CD14-positive monocyte (primary cell): ENCODE results near the gene TNFAIP8L2. TPM values are rescaled to one million over a fixed set of nuclear protein-coding genes. Genes with fewer than 3 reads are reported as not detected.

Experiments
- DNase-seq, 3 donors: peaks; one replicate each; pipeline ENCODE4 v3.0.0-alpha.2; 2011 to 2022
- H2AFZ ChIP-seq: 2 replicates; pipeline ENCODE4 v1.6.0; 2012; ENCODE audit warnings: mild to moderate bottlenecking, low read depth, low read length, inconsistent platforms; ENCODE audit not compliant: insufficient read depth, poor library complexity, severe bottlenecking
- H3K27ac ChIP-seq, 2 donors: 1 replicate in 1 of 2; 2 replicates in 1 of 2; pipeline ENCODE4 v1.5.1; 2012 to 2013; ENCODE audit warnings: low read length in 2 of 2, control low read depth in 1 of 2, inconsistent platforms in 1 of 2, low read depth in 1 of 2, mild to moderate bottlenecking in 1 of 2
- H3K27me3 ChIP-seq, 2 donors: one replicate each; pipeline versions ENCODE4 v1.6.0 to v1.6.1; 2011 to 2013; ENCODE audit warnings: low read length in 2 of 2; ENCODE audit not compliant: control insufficient read depth in 2 of 2, insufficient read depth in 2 of 2
- H3K36me3 ChIP-seq, 2 donors: replicated peaks in 1 of 2; 1 replicate in 1 of 2; 2 replicates in 1 of 2; pipeline versions ENCODE4 v1.5.1 to v1.6.1; 2012 to 2013; ENCODE audit warnings: low read length in 2 of 2, control low read depth in 1 of 2, inconsistent platforms in 1 of 2, mild to moderate bottlenecking in 1 of 2; ENCODE audit not compliant: insufficient read depth in 2 of 2, control insufficient read depth in 1 of 2
- H3K4me1 ChIP-seq, 2 donors: 1 replicate in 1 of 2; 2 replicates in 1 of 2; pipeline versions ENCODE4 v1.5.1 to v1.6.1; 2012 to 2013; ENCODE audit warnings: low read length in 2 of 2, control low read depth in 1 of 2, inconsistent platforms in 1 of 2, mild to moderate bottlenecking in 1 of 2, moderate library complexity in 1 of 2; ENCODE audit not compliant: insufficient read depth in 2 of 2, control insufficient read depth in 1 of 2
- H3K4me2 ChIP-seq: replicated peaks from 2 replicates; pipeline ENCODE3; 2012; ENCODE audit warnings: low read length, moderate library complexity, mild to moderate bottlenecking; ENCODE audit not compliant: poor library complexity, severe bottlenecking; ENCODE audit errors: extremely low read depth
- H3K4me3 ChIP-seq, 3 experiments: fragments of 200-600 bp in 1 of 3; sonication (generic) in 1 of 3; replicated peaks in 1 of 3; 1 replicate in 2 of 3; 2 replicates in 1 of 3; pipeline ENCODE4 v1.5.1; 2011 to 2013; ENCODE audit warnings: low read length in 3 of 3, mild to moderate bottlenecking in 3 of 3, control low read depth in 2 of 3, low read depth in 2 of 3, inconsistent platforms in 1 of 3, moderate library complexity in 1 of 3
- H3K79me2 ChIP-seq: 2 replicates; pipeline ENCODE4 v1.6.0; 2012; ENCODE audit warnings: mild to moderate bottlenecking, control low read depth, inconsistent platforms, low read length, moderate library complexity; ENCODE audit not compliant: insufficient read depth
- H3K9ac ChIP-seq: 2 replicates; pipeline ENCODE4 v1.6.0; 2017; ENCODE audit warnings: low read length, mild to moderate bottlenecking; ENCODE audit not compliant: insufficient read depth, poor library complexity, severe bottlenecking
- H3K9me3 ChIP-seq, 2 donors: replicated peaks in 1 of 2; 1 replicate in 1 of 2; 2 replicates in 1 of 2; pipeline versions ENCODE4 v1.5.1 to v1.6.1; 2012 to 2013; ENCODE audit warnings: low read length in 2 of 2, control low read depth in 1 of 2; ENCODE audit not compliant: control insufficient read depth in 1 of 2, insufficient read depth in 1 of 2
- H4K20me1 ChIP-seq: 2 replicates; pipeline ENCODE4 v1.6.0; 2012; ENCODE audit warnings: mild to moderate bottlenecking, low read length, control low read depth, moderate library complexity; ENCODE audit not compliant: insufficient read depth
- H3K27ac Mint-ChIP-seq, 7 donors: one replicate each; pipeline ENCODE4 v1.8.0; 2020; ENCODE audit warnings: mild to moderate bottlenecking in 7 of 7, mixed read lengths in 7 of 7, moderate library complexity in 6 of 7, inconsistent platforms in 2 of 7
- H3K27me3 Mint-ChIP-seq, 3 donors: one replicate each; pipeline ENCODE4 v1.8.0; 2021 to 2022; ENCODE audit warnings: low read depth in 3 of 3, mild to moderate bottlenecking in 3 of 3, mixed read lengths in 3 of 3, moderate library complexity in 3 of 3, inconsistent platforms in 1 of 3
- H3K36me3 Mint-ChIP-seq, 2 donors: one replicate each; pipeline ENCODE4 v1.8.0; 2020; ENCODE audit warnings: mixed read lengths in 2 of 2, inconsistent platforms in 1 of 2, mild to moderate bottlenecking in 1 of 2
- H3K4me1 Mint-ChIP-seq: one replicate; pipeline ENCODE4 v1.8.0; 2020; ENCODE audit warnings: mild to moderate bottlenecking, mixed read lengths
- H3K4me3 Mint-ChIP-seq, 2 donors: one replicate each; pipeline ENCODE4 v1.8.0; 2020; ENCODE audit warnings: mild to moderate bottlenecking in 2 of 2, mixed read lengths in 2 of 2, moderate library complexity in 1 of 2
- H3K9me3 Mint-ChIP-seq, 7 donors: one replicate each; pipeline ENCODE4 v1.8.0; 2020 to 2022; ENCODE audit warnings: mixed read lengths in 7 of 7, mild to moderate bottlenecking in 6 of 7, moderate library complexity in 6 of 7, inconsistent platforms in 2 of 7
- WGBS: methylation state at CpG from one replicate; pipeline ENCODE4 v1.1.5; 2013; ENCODE audit warnings: missing lambda C conversion rate; ENCODE audit not compliant: insufficient coverage; 5-methylcytosine and 5-hydroxymethylcytosine counted together
- intact Hi-C, 2 donors: fragments of 100-400 bp; cut with micrococcal nuclease; formaldehyde crosslinking; loops; one replicate each; pipeline versions ENCODE4 v1.15.0 to v1.15.1; 2023
- polyA plus RNA-seq, 3 donors: library from polyadenylated mRNA; depleted of rRNA in 1 of 3; unstranded in 2 of 3; stranded (reverse) in 1 of 3; fragments of 300-500 nt in 2 of 3; fragments of >200 nt in 1 of 3; fragmentation: Illumina TruSeq in 2 of 3; gene quantifications; 1 replicate in 2 of 3; 2 replicates in 1 of 3; pipeline ENCODE4 v1.2.3, GENCODE V29; 2012 to 2021
- TF ChIP-seq, protein P1 (sequence below): fragments of 200-600 bp; IDR thresholded peaks from one replicate; pipeline ENCODE4 v1.8.0; 2022; ENCODE audit warnings: antibody characterized with exemption, mild to moderate bottlenecking

The TNFAIP8L2 gene
- polyA plus RNA-seq, 3 donors, result 50.3 to 104 (median 103) TPM

DNA sequence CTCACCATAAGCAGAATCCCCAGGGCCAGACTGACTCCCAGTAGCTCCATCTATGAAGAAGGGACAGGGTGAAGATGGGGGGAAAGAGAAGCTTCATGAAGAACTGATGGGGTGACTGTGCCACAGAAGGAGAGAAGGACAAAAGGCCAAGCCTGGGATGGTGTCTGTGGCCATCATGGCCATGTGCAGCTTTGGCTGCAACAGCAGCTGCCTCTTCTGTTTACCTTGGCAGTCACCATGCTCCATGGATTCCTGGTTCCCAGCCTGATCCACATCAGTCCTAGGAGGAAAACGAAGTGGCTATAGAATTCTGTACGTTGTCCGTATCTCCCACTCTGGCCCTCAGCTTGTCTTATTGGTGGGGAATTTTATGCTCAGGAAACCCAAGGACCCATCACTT is 22.1 kb upstream of the TNFAIP8L2 start:
- Histone ChIP-seq H3K4me1 (peaks cover 14 to 16% of the 10 kb centered on the region in 2 donors), H2AFZ (no peak overlapping the region), H3K36me3 (no peaks in the 10 kb centered on the region), H3K27me3 (peaks cover 0 to 8% of the 10 kb centered on the region in 2 donors), H3K9ac (no peak overlapping the region), H3K79me2 (no peaks in the 10 kb centered on the region), H3K4me3 (no peak overlapping the region), H3K27ac (no peak overlapping the region), H3K9me3 (no peaks in the 10 kb centered on the region), H4K20me1 (no peaks in the 10 kb centered on the region), H3K4me2 (no peak overlapping the region)
- intact Hi-C loops, result no loop called here
- H3K27me3 Mint-ChIP-seq, result peaks cover 10 to 19% (median 12%) of the 10 kb centered on the region in 3 donors
- H3K4me3 Mint-ChIP-seq, result no peak overlapping the region
- TF ChIP-seq, protein P1, sequence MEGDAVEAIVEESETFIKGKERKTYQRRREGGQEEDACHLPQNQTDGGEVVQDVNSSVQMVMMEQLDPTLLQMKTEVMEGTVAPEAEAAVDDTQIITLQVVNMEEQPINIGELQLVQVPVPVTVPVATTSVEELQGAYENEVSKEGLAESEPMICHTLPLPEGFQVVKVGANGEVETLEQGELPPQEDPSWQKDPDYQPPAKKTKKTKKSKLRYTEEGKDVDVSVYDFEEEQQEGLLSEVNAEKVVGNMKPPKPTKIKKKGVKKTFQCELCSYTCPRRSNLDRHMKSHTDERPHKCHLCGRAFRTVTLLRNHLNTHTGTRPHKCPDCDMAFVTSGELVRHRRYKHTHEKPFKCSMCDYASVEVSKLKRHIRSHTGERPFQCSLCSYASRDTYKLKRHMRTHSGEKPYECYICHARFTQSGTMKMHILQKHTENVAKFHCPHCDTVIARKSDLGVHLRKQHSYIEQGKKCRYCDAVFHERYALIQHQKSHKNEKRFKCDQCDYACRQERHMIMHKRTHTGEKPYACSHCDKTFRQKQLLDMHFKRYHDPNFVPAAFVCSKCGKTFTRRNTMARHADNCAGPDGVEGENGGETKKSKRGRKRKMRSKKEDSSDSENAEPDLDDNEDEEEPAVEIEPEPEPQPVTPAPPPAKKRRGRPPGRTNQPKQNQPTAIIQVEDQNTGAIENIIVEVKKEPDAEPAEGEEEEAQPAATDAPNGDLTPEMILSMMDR, result no peak
- DNase-seq, result no peak
- H3K36me3 Mint-ChIP-seq, result no peaks in the 10 kb centered on the region
- no CpG with 5 or more reads among the region's 3 CpGs for WGBS
- H3K9me3 Mint-ChIP-seq, result peaks cover 0 to 6% (median 0%) of the 10 kb centered on the region in 7 donors
- H3K27ac Mint-ChIP-seq, result peak overlapping the region in 1 of 7 donors; percentile 36
- H3K4me1 Mint-ChIP-seq, result peaks cover 15% of the 10 kb centered on the region

DNA sequence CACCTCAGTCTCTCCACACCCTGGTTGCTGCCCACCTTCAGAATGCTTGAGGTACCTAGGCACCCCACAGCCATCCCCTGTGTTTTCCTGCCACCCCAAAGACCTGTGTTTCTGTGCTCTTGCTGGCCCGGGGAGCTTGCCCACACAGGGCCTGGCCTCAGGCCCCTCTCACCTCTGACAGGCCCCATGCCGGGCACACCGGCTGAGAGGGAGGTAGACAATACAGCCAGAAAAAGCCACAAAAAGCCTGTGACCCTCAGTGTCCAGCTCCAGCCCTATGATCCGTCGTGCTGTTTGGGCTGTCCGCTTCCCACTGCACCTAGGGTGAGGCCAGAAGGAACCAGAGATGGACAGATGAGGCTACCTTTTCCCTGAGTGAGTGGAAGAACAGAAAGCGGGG is 21.5 kb upstream of the TNFAIP8L2 start:
- Mint-ChIP-seq H3K4me1 (peaks cover 15% of the 10 kb centered on the region), H3K27me3 (peaks cover 10 to 21% (median 12%) of the 10 kb centered on the region in 3 donors), H3K27ac (peak overlapping the region in 2 of 7 donors; percentile 12 to 66), H3K36me3 (no peaks in the 10 kb centered on the region), H3K4me3 (no peak overlapping the region), H3K9me3 (peaks cover 0 to 6% (median 0%) of the 10 kb centered on the region in 7 donors)
- TF ChIP-seq, protein P1, result no peak
- H3K27me3 ChIP-seq, result peaks cover 0 to 8% of the 10 kb centered on the region in 2 donors
- H3K4me3 ChIP-seq, result no peak overlapping the region
- H3K4me2 ChIP-seq, result no peak overlapping the region
- H2AFZ ChIP-seq, result no peak overlapping the region
- DNase-seq, result no peak
- WGBS, result 97% methylated on average over 5 of the region's 7 CpGs
- no peaks in the 10 kb centered on the region for H3K79me2 ChIP-seq
- no peaks in the 10 kb centered on the region for H4K20me1 ChIP-seq
- H3K9ac ChIP-seq, result no peak overlapping the region
- peaks cover 14 to 16% of the 10 kb centered on the region in 2 donors for H3K4me1 ChIP-seq
- H3K36me3 ChIP-seq, result no peaks in the 10 kb centered on the region
- H3K27ac ChIP-seq, result no peak overlapping the region
- H3K9me3 ChIP-seq, result no peaks in the 10 kb centered on the region
- intact Hi-C loops, result no loop called here
